HEK293T (cell line): ENCODE data around the gene FBXO46.
"Not testable (repeated sequence)": the region's sequence is repeated elsewhere in the genome, so short reads cannot be mapped to it uniquely, and the experiment has no call there.

Experiments used
- ELF4 ChIP-seq: fragments of 450-650 bp; IDR thresholded peaks from 2 replicates; pipeline ENCODE4 v1.6.1; 2017; ENCODE audit warnings: antibody characterized with exemption
- FOXK2 ChIP-seq: fragments of 450-650 bp; IDR thresholded peaks from 2 replicates; pipeline ENCODE4 v1.6.1; 2016; ENCODE audit warnings: mild to moderate bottlenecking

DNA sequence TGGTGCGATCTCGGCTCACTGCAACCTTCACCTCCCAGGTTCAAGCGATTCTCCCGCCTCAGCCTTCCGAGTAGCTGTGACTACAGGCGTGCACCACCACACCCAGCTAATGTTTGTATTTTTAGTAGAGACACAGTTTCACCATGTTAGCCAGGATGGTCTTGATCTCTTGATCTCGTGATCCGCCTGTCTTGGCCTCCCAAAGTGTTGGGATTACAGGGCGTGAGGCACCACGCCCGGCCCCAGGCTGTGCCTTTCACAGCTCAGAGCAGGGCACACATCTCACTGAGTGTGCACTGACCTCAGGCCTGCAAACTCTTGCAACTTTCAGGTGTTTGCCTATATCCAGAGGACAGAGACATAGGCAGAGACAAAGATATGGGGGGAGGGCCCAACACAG is 45.7 kb downstream of the FBXO46 start:
- TF ChIP-seq ELF4, FOXK2: not testable (repeated sequence)
